DOHH2 (cell line): ENCODE results near the gene PIM3.

Experiments
- EZH2phosphoT487 ChIP-seq: fragments of 200-600 bp; sonication (generic); IDR thresholded peaks from 2 replicates; pipeline ENCODE4 v1.6.1; 2017; ENCODE audit warnings: borderline replicate concordance, mild to moderate bottlenecking, antibody characterized with exemption, low read length, moderate library complexity, mixed read lengths
- TF ChIP-seq, protein P1 (sequence below): fragments of 200-600 bp; sonication (generic); IDR thresholded peaks from one replicate; pipeline ENCODE4 v1.5.1; 2014; ENCODE audit warnings: antibody characterized with exemption, mild to moderate bottlenecking, low read depth, low read length; ENCODE audit not compliant: poor library complexity, severe bottlenecking

DNA sequence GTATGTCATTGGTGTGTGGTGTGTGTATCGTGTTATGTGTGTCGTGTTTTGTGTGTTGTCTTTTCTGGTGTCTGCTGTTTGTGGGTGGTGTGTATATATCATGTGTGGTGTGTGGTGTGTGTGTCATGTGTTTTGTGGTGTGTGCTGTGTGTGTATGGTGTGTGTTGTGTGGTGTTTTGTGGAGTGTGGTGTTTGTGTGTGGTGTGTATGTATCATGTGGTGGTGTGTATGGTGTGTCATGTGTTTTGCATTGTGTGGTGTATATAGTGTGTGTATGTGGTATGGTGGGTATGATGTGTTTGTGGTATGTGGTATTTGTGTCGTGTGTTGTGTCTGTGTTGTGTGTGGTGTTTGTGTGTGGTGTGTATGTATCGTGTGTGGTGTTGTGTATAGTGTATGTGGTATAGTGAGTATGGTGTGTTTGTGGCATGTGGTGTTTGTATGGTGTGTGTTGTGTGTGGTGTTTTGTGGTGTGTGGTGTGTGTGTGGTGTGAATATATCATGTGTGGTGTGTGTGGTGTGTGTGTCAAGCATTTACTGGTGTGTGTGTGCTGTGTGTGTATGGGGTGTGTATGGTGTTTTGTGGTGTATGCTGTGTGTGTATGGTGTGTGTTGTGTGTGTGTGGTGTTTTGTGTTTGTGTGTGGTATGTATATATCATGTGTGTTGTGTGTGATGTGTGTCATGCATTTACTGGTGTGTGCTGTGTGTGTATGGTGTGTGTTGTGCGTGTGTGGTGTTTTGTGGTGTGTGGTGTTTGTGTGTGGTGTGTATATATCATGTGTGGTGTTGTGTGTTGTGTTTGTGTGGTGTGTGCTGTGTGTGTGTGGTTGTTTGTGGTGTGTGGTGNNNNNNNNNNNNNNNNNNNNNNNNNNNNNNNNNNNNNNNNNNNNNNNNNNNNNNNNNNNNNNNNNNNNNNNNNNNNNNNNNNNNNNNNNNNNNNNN is 12.7 kb downstream of the PIM3 start:
- TF ChIP-seq, protein P1, sequence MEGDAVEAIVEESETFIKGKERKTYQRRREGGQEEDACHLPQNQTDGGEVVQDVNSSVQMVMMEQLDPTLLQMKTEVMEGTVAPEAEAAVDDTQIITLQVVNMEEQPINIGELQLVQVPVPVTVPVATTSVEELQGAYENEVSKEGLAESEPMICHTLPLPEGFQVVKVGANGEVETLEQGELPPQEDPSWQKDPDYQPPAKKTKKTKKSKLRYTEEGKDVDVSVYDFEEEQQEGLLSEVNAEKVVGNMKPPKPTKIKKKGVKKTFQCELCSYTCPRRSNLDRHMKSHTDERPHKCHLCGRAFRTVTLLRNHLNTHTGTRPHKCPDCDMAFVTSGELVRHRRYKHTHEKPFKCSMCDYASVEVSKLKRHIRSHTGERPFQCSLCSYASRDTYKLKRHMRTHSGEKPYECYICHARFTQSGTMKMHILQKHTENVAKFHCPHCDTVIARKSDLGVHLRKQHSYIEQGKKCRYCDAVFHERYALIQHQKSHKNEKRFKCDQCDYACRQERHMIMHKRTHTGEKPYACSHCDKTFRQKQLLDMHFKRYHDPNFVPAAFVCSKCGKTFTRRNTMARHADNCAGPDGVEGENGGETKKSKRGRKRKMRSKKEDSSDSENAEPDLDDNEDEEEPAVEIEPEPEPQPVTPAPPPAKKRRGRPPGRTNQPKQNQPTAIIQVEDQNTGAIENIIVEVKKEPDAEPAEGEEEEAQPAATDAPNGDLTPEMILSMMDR = no peak
- TF ChIP-seq EZH2phosphoT487 = no peak
